ENCODE results near the gene WASHC1. TPM values are rescaled to one million over a fixed set of nuclear protein-coding genes. Genes with fewer than 3 reads are reported as not detected.

WASHC1 gene, protein sequence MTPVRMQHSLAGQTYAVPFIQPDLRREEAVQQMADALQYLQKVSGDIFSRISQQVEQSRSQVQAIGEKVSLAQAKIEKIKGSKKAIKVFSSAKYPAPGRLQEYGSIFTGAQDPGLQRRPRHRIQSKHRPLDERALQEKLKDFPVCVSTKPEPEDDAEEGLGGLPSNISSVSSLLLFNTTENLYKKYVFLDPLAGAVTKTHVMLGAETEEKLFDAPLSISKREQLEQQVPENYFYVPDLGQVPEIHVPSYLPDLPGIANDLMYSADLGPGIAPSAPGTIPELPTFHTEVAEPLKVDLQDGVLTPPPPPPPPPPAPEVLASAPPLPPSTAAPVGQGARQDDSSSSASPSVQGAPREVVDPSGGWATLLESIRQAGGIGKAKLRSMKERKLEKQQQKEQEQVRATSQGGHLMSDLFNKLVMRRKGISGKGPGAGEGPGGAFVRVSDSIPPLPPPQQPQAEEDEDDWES
- 8.2 to 13.3 TPM (median 11.2 TPM) in 5 replicates for total RNA-seq (2022; extraction: Qiagen RNA extraction; ENCODE audit: low read depth)

DNA sequence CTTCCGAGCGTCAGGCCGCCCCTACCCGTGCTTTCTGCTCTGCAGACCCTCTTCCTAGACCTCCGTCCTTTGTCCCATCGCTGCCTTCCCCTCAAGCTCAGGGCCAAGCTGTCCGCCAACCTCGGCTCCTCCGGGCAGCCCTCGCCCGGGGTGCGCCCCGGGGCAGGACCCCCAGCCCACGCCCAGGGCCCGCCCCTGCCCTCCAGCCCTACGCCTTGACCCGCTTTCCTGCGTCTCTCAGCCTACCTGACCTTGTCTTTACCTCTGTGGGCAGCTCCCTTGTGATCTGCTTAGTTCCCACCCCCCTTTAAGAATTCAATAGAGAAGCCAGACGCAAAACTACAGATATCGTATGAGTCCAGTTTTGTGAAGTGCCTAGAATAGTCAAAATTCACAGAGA is at the start of gene WASHC1:
Gene WASHC1, minus strand, starts transcription at position 101 of the 400 bp plus-strand sequence. CDS start 4,457 bp downstream, outside the sequence.

Other genes with a start within 250 kb of the WASHC1 start
- 0.29 to 0.59 TPM (median 0.53 TPM) in 5 replicates for gene FOXD4, start 89.0 kb upstream of the WASHC1 start, total RNA-seq (2022; extraction: Qiagen RNA extraction; ENCODE audit: low read depth)
- 24.6 to 28.8 TPM (median 28.1 TPM) in 5 replicates for gene ZNG1A, start 149.6 kb upstream of the WASHC1 start, total RNA-seq (2022; extraction: Qiagen RNA extraction; ENCODE audit: low read depth)
- gene DOCK8, start 185.4 kb upstream of the WASHC1 start, total RNA-seq (2022; extraction: Qiagen RNA extraction; ENCODE audit: low read depth): 0.27 to 0.52 TPM (median 0.36 TPM) in 5 replicates

Data from A549 treated with CpdA at 1 μM for 4 hours (cell line).